Measurements from ENCODE around the gene ODAD3. TPM values are rescaled to one million over a fixed set of nuclear protein-coding genes. Genes with fewer than 3 reads are reported as not detected.

Gene ODAD3
- total RNA-seq, 1 donor, result under 0.01 TPM

DNA sequence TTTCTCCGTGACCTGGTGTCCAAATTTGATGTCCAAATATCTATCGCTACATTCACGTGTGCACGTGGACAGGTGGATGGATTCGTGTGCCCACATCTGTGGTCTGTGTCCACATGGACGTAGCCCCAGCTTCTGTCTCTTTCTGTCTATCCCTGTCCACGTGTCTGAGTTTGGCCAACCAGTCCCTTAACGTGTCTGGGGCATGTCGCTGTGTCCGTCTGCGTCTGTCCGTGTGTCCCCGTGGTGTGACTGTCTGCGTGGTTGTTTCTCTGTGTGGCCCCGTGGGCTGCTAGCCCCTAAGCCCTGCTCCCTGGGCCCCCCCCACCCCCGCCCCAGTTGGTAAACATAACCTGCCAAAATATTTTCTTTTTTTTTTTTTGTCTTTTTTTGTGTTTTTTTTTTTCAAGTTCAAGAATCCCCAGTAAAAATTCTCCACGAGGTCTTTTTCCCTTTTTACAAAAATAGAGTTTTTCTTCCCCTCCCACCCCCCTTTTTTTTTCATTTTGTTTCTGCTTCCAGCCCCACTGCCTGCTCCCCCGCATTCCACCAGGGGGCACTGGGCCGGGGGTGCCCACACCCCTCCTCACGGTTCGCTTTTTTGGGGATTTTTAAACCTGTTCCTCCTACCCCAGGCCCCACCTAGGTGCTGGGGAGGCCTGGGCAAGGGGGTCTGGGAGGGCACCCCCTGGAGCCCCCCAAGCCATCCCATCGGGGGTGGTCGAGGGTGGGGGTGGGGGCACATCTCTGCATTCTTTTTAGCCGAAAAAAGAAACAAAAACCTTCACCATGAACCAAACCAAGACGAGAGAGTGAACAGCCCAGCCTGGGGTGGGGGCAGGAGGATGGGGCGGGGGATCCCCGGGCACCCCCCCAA lies 18.8 kb upstream of the ODAD3 start:
- H3K4me1 ChIP-seq (ENCODE audit: insufficient read depth, low read length), result no peaks in the 10 kb centered on the region
- TF ChIP-seq, protein P1, sequence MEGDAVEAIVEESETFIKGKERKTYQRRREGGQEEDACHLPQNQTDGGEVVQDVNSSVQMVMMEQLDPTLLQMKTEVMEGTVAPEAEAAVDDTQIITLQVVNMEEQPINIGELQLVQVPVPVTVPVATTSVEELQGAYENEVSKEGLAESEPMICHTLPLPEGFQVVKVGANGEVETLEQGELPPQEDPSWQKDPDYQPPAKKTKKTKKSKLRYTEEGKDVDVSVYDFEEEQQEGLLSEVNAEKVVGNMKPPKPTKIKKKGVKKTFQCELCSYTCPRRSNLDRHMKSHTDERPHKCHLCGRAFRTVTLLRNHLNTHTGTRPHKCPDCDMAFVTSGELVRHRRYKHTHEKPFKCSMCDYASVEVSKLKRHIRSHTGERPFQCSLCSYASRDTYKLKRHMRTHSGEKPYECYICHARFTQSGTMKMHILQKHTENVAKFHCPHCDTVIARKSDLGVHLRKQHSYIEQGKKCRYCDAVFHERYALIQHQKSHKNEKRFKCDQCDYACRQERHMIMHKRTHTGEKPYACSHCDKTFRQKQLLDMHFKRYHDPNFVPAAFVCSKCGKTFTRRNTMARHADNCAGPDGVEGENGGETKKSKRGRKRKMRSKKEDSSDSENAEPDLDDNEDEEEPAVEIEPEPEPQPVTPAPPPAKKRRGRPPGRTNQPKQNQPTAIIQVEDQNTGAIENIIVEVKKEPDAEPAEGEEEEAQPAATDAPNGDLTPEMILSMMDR (IDR thresholded peaks at IDR 0.05; ENCODE audit: extremely low read depth, low read depth, low read length), result peak; percentile 24
- no peak overlapping the region for H3K27ac ChIP-seq (ENCODE audit: low read depth, low read length)
- H3K79me2 ChIP-seq (ENCODE audit: insufficient read depth, low read length), result no peaks in the 10 kb centered on the region
- H3K27me3 ChIP-seq (ENCODE audit: insufficient read depth, low read length), result no peaks in the 10 kb centered on the region
- H3K36me3 ChIP-seq (ENCODE audit: insufficient read depth, low read length), result no peaks in the 10 kb centered on the region
- H2AFZ ChIP-seq (ENCODE audit: low read length), result no peak overlapping the region
- H3K4me3 ChIP-seq (ENCODE audit: insufficient read depth, low read length), result no peak overlapping the region
- no peak overlapping the region for H3K4me2 ChIP-seq (ENCODE audit: insufficient read depth, low read length)
- DNase-seq (ENCODE audit: insufficient read length, low spot score, missing footprints), result peak; percentile 90
- no peaks in the 10 kb centered on the region for H3K9me3 ChIP-seq (ENCODE audit: low read depth, low read length)
- no peaks in the 10 kb centered on the region for H4K20me1 ChIP-seq (ENCODE audit: insufficient read depth, low read length)

DNA sequence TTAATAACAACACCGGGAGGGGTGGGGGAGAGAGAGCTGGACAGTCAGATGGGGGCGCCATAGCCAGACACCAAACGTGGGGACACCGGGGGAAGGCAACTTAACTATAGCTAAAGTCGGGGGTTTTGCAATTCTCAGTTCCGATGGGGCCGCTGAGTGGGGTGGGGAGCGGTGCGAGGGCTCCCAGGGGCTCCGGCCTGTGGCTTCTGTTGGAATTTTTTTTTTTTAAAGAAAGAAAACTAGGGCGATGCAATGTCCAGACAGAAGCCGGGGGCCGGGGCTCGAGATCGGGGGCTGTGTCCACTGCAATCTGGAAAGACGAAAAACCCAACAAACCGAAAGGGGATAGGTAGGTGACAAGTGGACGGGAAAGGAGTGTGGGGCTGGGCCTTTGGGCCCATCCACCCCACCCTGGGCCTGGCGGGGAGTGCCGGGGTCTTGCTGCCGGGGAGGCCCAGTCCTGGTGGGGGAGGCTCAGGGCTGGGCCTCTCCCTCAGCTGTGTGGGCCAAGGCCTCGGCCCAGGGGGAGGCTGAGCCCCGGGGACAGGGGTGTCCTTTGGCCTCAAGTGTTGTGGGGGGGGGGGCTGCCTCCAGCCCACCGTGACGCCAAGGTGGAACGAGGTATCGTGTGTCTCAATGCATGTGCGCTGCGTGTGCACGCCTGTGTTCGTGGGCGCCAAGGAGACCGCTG lies 17.8 kb upstream of the ODAD3 start:
- Histone ChIP-seq H3K9me3 (ENCODE audit: low read depth, low read length) (no peaks in the 10 kb centered on the region), H3K79me2 (ENCODE audit: insufficient read depth, low read length) (no peaks in the 10 kb centered on the region), H3K4me3 (ENCODE audit: insufficient read depth, low read length) (peak overlapping the region; percentile 19), H3K27ac (ENCODE audit: low read depth, low read length) (no peak overlapping the region), H3K27me3 (ENCODE audit: insufficient read depth, low read length) (no peaks in the 10 kb centered on the region), H4K20me1 (ENCODE audit: insufficient read depth, low read length) (no peaks in the 10 kb centered on the region), H2AFZ (ENCODE audit: low read length) (no peak overlapping the region), H3K4me1 (ENCODE audit: insufficient read depth, low read length) (no peaks in the 10 kb centered on the region), H3K4me2 (ENCODE audit: insufficient read depth, low read length) (peak overlapping the region; percentile 67), H3K36me3 (ENCODE audit: insufficient read depth, low read length) (peaks cover 4% of the 10 kb centered on the region)
- TF ChIP-seq, protein P1 (IDR thresholded peaks at IDR 0.05; ENCODE audit: extremely low read depth, low read depth, low read length), result peak; percentile 29
- peak; percentile 81 for DNase-seq (ENCODE audit: insufficient read length, low spot score, missing footprints)

DNA sequence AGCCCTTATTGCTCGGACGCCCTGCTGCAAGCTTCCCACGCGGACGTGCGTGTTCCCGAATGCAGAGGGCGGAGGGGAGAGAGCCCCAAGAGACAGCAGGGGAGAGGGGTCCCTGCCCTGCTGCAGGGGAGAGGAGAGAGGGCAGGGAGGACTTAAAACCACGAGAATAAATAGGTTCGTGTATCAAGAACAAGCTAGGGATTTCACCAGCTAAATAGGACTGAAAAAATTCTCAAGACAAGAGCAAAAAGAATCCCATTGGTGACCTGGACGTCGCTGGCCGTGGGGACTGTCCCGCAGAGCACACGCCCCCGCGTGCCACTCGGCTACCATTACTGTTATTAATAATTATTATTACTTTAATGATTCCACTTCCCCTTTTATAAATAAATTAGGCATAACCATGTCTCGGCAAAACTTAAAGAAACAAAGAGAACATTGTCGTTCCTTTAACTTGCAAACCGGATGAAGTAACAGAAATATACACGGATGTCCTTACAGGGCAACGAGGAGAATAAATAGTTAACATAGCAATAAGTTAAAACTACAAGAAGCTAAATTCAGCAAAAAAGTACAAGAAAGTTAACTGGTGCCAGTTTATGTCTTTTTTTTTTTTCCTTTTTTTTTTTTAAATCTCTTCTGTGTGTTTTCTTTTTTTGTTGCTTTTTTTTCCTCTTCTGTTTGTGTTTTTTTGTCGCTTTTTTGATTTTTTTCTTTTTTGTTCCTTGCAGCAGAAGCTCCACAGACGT lies 17.1 kb upstream of the ODAD3 start:
- Histone ChIP-seq H3K79me2 (ENCODE audit: insufficient read depth, low read length) (no peaks in the 10 kb centered on the region), H3K4me2 (ENCODE audit: insufficient read depth, low read length) (peak overlapping the region; percentile 67), H2AFZ (ENCODE audit: low read length) (peak overlapping the region; percentile 51), H3K27ac (ENCODE audit: low read depth, low read length) (no peak overlapping the region), H3K4me3 (ENCODE audit: insufficient read depth, low read length) (peak overlapping the region; percentile 19), H3K4me1 (ENCODE audit: insufficient read depth, low read length) (no peaks in the 10 kb centered on the region), H4K20me1 (ENCODE audit: insufficient read depth, low read length) (no peaks in the 10 kb centered on the region), H3K27me3 (ENCODE audit: insufficient read depth, low read length) (no peaks in the 10 kb centered on the region), H3K9me3 (ENCODE audit: low read depth, low read length) (no peaks in the 10 kb centered on the region), H3K36me3 (ENCODE audit: insufficient read depth, low read length) (peaks cover 7% of the 10 kb centered on the region)
- TF ChIP-seq, protein P1 (IDR thresholded peaks at IDR 0.05; ENCODE audit: extremely low read depth, low read depth, low read length), result no peak
- DNase-seq (ENCODE audit: insufficient read length, low spot score, missing footprints), result peak; percentile 82
